NB4 (cell line): ENCODE measurements around the gene BCAR3.

ENCODE experiments used
- TF ChIP-seq, protein P1 (sequence below): IDR thresholded peaks from one replicate; pipeline ENCODE4 v1.5.1; 2012; ENCODE audit warnings: low read depth, low read length
- TF ChIP-seq, protein P2 (sequence below): IDR thresholded peaks from 2 replicates; pipeline ENCODE4 v1.6.1; 2011; ENCODE audit warnings: low read depth, low read length

DNA sequence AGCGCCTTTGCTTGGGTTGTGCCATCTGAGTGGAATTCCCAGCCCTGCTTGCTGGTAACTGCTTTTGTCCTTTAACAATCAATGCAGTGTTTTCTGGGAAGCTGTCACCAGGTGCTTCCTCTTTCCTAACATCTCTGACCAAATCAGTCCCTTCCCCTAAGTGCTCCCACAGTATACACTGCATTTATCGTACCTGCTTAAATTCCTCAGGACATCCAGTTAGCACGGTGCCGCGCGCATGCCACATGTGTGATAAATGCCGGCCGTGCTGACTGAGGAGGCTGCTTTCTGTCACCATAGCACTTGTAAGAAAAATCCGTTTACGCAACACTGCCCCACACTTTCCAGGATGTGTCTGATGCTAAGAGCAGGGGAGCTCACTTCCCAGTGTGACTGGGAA lies 115.4 kb downstream of the BCAR3 start:
- TF ChIP-seq, protein P1, sequence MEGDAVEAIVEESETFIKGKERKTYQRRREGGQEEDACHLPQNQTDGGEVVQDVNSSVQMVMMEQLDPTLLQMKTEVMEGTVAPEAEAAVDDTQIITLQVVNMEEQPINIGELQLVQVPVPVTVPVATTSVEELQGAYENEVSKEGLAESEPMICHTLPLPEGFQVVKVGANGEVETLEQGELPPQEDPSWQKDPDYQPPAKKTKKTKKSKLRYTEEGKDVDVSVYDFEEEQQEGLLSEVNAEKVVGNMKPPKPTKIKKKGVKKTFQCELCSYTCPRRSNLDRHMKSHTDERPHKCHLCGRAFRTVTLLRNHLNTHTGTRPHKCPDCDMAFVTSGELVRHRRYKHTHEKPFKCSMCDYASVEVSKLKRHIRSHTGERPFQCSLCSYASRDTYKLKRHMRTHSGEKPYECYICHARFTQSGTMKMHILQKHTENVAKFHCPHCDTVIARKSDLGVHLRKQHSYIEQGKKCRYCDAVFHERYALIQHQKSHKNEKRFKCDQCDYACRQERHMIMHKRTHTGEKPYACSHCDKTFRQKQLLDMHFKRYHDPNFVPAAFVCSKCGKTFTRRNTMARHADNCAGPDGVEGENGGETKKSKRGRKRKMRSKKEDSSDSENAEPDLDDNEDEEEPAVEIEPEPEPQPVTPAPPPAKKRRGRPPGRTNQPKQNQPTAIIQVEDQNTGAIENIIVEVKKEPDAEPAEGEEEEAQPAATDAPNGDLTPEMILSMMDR: no peak
- TF ChIP-seq, protein P2, sequence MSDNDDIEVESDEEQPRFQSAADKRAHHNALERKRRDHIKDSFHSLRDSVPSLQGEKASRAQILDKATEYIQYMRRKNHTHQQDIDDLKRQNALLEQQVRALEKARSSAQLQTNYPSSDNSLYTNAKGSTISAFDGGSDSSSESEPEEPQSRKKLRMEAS: no peak
